NT2/D1 (cell line): ENCODE results near the gene TUSC2.
A peak's percentile ranks its signal among the peaks of the same experiment; 100 is the strongest.
"Not testable (repeated sequence)": the region's sequence is repeated elsewhere in the genome, so short reads cannot be mapped to it uniquely, and the experiment has no call there.

ENCODE experiments used
- DNase-seq: peaks from one replicate; pipeline ENCODE4 v3.0.0-alpha.2; 2011; ENCODE audit warnings: low read depth, low spot score
- H3K27me3 ChIP-seq: 2 replicates; pipeline ENCODE4 v1.6.0; 2011; ENCODE audit warnings: mild to moderate bottlenecking; ENCODE audit not compliant: insufficient read length, insufficient read depth
- H3K36me3 ChIP-seq: 2 replicates; pipeline ENCODE4 v1.6.1; 2011; ENCODE audit warnings: mild to moderate bottlenecking, low read length, mixed read lengths; ENCODE audit not compliant: insufficient read depth, insufficient read length
- H3K4me1 ChIP-seq: 2 replicates; pipeline ENCODE4 v1.5.1; 2011; ENCODE audit not compliant: insufficient read depth, insufficient read length
- H3K4me3 ChIP-seq: 2 replicates; pipeline ENCODE4 v1.5.1; 2011; ENCODE audit warnings: low read depth; ENCODE audit not compliant: insufficient read length
- H3K9ac ChIP-seq: 2 replicates; pipeline ENCODE4 v1.6.0; 2011; ENCODE audit warnings: low read depth; ENCODE audit not compliant: insufficient read length
- H3K9me3 ChIP-seq: 2 replicates; pipeline ENCODE4 v1.5.1; 2011; ENCODE audit warnings: mild to moderate bottlenecking, low read length; ENCODE audit not compliant: insufficient read depth
- SUZ12 ChIP-seq: IDR thresholded peaks from 2 replicates; pipeline ENCODE4 v1.6.1; 2011; ENCODE audit not compliant: insufficient read length, insufficient read depth; ENCODE audit errors: extremely low read depth
- YY1 ChIP-seq: IDR thresholded peaks from 2 replicates; pipeline ENCODE4 v1.6.1; 2011; ENCODE audit not compliant: insufficient read length, insufficient read depth
- ZNF274 ChIP-seq: IDR thresholded peaks from 2 replicates; pipeline ENCODE4 v1.6.1; 2011; ENCODE audit warnings: mild to moderate bottlenecking, low read depth, low read length

TUSC2 gene

DNA sequence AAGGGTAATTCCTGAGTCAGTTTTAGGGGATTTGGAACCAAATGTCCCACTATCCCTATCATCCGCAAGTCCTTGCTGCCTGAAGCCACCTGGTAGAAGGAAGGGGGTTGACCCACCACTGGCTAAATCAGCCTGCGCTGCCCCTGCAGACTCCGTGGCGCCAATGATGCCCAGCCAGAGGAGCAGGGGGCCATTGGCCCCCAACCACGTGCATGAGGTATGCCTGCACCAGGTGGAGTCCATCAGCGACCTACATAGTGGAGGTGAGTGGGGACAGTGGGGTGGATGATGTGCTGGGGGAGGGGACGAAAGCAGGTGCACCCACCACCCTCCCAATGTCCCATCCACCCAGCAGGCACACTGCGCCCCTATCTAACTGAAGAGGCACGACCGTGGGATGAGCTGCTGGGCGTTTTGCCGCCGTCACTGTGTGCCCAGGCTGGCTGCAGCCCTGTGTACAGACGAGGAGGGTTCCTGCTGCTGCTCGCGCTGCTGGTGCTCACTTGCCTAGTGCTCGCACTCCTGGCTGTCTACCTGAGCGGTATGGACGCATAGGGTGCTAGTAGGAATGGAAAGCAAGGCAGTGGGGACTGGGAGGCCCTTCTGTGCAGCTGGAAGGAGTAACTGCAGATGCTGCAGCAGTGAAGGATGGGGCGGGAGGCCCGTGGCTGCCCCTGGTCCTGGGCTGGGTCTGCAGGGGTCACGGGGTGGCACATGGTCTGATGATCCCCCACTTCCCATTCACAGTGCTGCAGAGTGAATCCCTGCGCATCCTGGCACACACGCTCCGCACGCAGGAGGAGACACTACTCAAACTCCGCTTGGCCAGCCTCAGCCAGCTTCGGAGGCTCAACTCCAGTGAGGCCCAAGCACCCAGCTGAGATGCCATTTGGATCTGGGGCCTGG lies 41.4 kb downstream of the TUSC2 start:
- Histone ChIP-seq H3K4me1 (peaks cover 9% of the 10 kb centered on the region), H3K9ac (no peak overlapping the region), H3K27me3 (no peaks in the 10 kb centered on the region), H3K9me3 (no peaks in the 10 kb centered on the region), H3K36me3 (peaks cover 51% of the 10 kb centered on the region), H3K4me3 (no peak overlapping the region)
- TF ChIP-seq YY1 (no peak), SUZ12 (no peak), ZNF274 (no peak)
- no peak for DNase-seq

- H3K27me3 ChIP-seq, H3K4me1 ChIP-seq, DNase-seq, H3K9me3 ChIP-seq, H3K4me3 ChIP-seq, H3K9ac ChIP-seq: not testable (repeated sequence)
- peaks cover 36% of the 10 kb centered on the region for H3K36me3 ChIP-seq
These were observed 43.9 kb downstream of the TUSC2 start for GRCh38 chr3:50284121-50284520.

DNA sequence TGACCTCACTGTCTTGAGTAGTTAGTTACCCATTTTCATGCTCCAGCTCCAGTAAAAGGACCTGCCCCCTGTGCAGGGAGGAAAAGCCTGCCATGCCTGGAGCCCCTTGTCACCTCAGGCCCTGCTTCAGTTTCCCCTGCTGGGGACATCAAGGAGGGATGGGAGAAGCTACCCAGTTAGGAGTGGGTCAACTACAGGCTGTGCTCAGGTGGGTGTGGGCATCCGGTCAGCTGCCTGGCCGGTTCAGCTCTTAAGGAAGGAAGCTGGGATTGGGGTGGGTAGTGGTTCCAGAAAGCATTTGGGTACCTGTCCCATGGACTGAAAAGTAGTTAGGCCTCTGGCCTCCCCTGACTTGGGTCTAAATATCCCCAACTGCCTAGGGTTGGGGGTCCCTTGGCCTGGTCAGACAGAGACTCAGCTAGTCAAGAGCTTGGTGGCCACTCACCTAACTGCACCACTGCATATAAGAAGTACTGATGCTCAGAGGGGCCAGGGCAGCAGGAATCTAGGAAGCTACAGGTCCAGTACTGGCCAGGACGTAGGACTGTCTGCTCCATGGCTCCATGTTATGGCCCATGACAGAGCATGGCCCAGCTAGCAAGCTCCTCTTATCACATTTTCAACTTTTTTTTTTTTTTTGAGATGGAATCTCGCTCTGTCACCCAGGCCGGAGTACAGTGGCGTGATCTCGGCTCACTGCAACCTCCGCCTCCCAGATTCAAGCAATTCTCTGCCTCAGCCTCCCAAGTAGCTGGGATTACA lies 48.6 kb downstream of the TUSC2 start:
- Histone ChIP-seq H3K27me3 (no peaks in the 10 kb centered on the region), H3K9ac (no peak overlapping the region), H3K36me3 (peaks cover 47% of the 10 kb centered on the region), H3K4me3 (no peak overlapping the region), H3K9me3 (no peaks in the 10 kb centered on the region), H3K4me1 (peaks cover 11% of the 10 kb centered on the region)
- DNase-seq = no peak
- no peak for TF ChIP-seq SUZ12

DNA sequence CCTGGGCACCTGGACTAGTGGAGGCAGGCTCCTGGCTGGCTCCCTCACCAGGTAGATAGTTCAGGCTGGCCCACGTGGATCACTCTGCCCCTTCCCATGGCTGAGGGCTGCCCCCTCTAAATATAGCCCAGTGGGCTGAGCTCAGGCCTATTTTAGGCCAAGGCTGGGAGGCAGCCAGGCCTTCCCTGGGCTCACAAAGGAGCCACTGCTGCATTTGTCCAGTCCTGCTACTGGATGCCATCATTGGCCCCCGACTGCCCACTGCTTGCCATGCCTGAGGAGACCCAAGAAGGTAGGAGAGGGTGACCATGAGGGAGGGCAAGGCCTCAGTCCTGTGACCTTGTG lies 49.2 kb downstream of the TUSC2 start, which contains the start of gene LSMEM2:
Gene LSMEM2, plus strand, starts transcription at position 208 of the 345 bp plus-strand sequence. Its CDS starts 27 bp downstream, at position 235.
- H3K9me3 ChIP-seq = no peaks in the 10 kb centered on the region
- H3K4me1 ChIP-seq = peaks cover 14% of the 10 kb centered on the region
- TF ChIP-seq YY1 = no peak
- TF ChIP-seq ZNF274 = no peak
- TF ChIP-seq SUZ12 = no peak
- H3K27me3 ChIP-seq = no peaks in the 10 kb centered on the region
- H3K9ac ChIP-seq = peak within 1 kb of the TSS; percentile 57
- DNase-seq = no peak
- H3K4me3 ChIP-seq = no peak within 1 kb of the TSS
- H3K36me3 ChIP-seq = peaks cover 53% of the 10 kb centered on the region

- no peak for TF ChIP-seq SUZ12
- Histone ChIP-seq H3K4me1 (peaks cover 19% of the 10 kb centered on the region), H3K4me3 (no peak overlapping the region), H3K36me3 (peaks cover 58% of the 10 kb centered on the region), H3K27me3 (no peaks in the 10 kb centered on the region), H3K9ac (peak overlapping the region; percentile 57), H3K9me3 (no peaks in the 10 kb centered on the region)
- DNase-seq = no peak
These were observed 49.7 kb downstream of the TUSC2 start for GRCh38 chr3:50278123-50278879.

GRCh38 chr3:50276762-50277101 lies 51.3 kb downstream of the TUSC2 start:
- DNase-seq = no peak
- Histone ChIP-seq H3K9ac (no peak overlapping the region), H3K4me1 (peaks cover 22% of the 10 kb centered on the region), H3K36me3 (peaks cover 63% of the 10 kb centered on the region), H3K4me3 (no peak overlapping the region), H3K27me3 (no peaks in the 10 kb centered on the region), H3K9me3 (no peaks in the 10 kb centered on the region)
- TF ChIP-seq SUZ12 (no peak), YY1 (no peak), ZNF274 (no peak)

DNA sequence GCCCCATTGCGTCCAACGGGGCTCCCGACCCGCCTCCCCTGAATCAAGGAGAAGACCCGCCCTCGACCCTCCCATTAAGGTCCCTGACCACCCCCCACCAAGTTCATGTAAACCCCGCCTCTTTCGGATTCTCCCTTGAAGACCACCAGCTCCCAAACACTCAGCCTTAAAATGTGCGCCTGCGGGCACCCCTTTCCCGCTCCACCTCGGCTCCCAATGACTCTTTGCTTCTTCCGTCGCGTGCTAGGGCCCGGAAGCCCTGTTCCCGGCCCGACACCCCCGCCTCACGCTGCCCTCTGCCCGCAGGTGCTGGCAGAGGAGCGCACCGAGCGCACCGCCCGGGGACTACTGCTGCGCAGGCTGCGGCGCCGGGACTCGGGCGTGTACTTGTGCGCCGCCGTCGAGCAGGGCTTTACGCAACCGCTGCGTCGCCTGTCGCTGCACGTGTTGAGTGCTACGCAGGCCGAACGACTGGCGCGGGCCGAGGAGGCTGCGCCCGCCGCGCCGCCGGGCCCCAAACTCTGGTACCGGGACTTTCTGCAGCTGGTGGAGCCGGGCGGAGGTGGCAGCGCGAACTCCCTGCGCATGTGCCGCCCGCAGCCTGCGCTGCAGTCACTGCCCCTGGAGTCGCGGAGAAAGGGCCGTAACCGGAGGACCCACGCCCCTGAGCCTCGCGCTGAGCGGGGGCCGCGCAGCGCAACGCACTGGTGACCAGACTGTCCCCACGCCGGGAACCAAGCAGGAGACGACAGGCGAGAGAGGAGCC lies 51.8 kb downstream of the TUSC2 start:
- Histone ChIP-seq H3K4me1 (peaks cover 28% of the 10 kb centered on the region), H3K27me3 (no peaks in the 10 kb centered on the region), H3K36me3 (peaks cover 68% of the 10 kb centered on the region), H3K4me3 (no peak overlapping the region), H3K9me3 (no peaks in the 10 kb centered on the region), H3K9ac (no peak overlapping the region)
- DNase-seq = no peak
- TF ChIP-seq YY1 (no peak), SUZ12 (no peak), ZNF274 (no peak)
